ENCODE results near the gene PLCL2.

PLCL2 gene

DNA sequence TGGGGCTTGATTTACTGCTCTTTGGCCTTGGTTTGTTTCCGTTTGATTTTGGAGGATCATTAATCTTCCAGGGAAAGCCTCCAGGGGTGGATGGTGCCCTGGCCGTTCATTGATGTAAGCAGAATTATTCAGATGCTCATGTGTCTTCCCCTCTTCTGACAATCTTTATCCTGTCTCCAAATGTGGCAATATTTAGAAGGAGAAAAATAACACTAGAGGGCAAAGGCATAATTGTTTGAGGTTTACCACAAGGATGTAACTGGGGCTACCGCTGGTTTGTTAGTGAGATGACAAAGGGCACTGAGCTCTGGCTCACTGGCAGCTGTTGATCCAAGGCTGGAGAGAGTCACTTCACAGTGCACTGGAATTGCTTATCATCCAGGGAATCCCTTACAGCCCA, 18.2 kb upstream of the PLCL2 start:
- DNase-seq: peak; percentile 24

DNA sequence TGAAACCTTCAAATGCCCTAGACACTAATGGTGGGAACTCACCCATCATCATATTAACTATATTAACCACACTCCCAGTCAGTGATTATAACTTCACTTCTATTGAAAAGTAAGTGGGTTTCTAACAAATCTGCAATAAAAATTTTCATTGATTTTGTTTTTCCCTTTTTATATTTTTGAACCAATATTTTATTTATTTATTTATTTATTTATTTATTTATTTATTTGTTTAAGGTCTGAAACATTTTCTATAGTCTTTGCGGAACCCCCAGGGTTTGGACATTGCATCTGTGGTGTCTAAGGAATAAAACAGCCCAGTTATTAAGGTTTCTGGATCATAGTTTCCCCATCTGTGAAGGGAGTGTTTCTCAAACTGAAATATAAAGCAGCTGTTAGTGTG, 16.2 kb upstream of the PLCL2 start:
- DNase-seq: no peak

DNA sequence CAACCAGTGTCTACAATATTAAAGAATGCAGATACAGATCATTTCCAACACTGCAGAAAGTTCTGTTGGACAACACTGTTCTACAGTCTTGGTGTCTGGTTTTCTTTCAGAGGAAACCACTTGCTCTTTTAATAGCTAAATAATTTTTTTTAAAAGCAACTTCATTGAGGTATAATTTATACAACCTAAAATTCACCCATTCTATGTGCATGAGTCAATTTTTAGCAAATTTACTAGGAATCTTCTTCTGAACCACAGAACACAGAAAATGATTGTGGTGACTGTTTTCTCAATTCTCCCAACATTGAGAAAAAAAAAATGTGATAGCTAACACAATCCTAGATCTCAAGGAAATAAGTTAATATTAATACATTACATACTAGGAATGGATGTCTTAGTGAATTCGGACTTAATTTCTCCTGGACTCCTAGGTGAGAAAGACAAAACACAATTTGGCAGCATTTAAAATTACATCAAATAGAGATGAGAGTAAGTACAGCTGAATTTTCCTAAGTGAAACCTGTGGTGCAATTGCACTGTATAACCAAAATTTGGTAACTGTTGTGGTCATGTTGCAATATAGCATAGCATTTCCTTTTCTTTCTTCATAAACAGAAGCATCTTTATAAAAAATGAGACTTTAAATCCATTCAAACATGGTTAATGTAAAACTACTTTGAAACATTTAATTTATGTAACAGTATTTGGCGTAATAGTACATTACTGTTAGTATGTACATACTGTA, 15.3 kb upstream of the PLCL2 start:
- DNase-seq: no peak

DNA sequence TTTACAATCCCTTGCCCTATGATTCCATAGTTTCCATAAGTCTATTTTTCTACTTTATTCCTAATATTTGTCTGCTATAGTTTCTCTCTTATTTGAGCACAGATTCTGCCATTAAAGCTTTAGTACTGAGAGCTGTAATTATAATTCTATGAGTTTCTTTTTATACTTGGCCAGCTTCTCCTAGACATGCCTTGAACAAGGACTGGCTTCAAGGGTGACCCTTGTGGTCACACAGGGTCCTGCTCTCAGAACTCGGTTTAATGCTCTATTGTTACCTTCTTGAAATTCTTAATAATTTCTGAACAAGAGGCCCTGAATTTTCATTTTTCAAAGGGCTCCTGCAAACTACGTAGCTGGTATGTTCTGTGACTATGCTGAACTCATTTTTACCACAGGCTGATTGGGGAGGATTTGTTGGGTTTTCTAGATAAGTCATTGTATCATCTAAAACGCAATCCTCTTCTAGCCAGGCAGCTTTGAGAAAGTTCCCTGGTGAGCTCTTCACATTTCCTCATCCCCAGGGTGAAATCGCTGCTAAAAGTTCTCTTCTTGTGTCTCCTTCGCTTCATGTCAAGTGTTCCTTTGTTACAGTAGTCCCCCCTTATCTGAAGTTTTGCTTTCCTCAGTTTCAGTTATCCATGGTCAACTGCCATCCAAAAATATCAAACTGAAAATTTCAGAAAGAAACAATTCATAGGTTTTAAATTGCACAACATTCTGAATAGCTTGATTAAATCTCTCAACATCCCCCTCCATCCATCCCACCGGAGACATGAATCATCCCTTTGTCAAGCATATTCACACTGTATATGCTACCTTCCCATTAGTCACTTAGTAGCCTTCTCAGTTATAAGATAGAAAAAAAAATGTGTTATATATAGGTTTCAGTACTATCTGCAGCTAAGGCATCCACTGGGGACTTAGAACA, 12.6 kb upstream of the PLCL2 start:
- DNase-seq: peak; percentile 35

DNA sequence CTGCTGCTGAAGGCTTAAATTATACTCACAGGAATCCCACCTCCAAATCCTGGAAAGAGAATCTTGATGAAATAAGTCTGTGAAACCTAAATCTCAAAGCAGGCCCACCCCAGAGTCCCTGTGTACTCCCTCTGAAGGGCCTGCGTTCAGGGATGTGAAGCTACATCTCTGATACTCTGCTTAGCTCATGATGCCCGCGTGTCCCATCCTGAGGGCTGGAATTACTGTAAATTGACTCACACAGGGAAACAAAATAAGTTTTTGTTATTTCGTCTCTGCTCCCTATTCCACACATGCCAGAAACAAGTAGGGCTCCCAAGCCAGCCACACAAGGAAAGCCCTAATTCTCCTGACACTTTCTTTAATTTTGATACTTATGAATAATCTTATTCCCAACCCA, 10.9 kb upstream of the PLCL2 start:
- DNase-seq: no peak

DNA sequence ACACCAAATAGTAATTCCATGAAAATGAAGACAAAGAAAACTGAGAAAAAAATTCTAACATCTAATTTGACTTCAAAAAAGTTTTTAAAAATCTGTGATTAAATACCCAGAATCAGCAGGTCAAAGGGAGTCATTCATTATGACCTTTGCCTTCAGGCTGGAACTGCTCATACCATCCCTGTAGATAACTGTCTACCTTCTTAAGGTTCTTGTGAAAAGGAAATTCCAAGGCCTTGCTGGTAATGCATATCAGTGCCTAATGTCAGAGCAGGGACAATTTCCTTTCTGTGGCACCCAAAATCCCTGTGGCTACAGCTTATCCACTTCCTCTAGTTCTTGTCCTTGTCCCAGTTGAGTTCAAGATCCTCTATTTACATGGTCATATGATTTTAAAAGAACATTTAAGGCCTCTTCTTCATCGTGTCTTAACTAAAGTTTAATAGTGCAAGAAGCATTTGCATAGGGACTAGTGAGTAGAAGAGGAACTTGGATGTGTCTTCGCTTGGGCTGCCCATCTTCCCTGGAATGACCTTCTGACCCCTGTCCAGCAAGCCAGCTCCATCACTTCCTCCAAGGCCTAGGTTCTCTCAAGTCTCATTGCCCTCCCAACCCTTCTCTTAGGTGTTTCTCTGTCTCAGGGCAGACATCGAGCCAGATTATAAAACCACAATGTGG, 8.7 kb upstream of the PLCL2 start:
- DNase-seq: no peak

DNA sequence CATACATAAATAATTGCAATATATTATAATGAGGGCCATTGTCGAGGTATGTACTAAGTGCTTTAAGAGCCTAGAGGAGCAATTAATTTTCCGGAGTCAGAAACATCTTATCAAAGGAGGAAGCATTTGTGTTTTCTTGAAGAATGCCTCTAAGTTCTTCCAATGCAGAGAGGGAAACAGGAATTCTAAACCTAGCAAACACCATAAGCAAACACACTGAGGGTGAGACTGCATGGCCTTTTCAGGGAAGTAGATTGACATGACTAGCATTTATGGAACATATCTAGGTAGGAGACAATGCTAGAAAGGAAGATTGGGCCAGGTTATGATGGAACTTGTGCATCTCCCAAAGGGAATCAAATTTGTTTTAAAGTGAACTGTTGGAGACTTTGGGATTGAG, 7.2 kb upstream of the PLCL2 start:
- no peak for DNase-seq

DNA sequence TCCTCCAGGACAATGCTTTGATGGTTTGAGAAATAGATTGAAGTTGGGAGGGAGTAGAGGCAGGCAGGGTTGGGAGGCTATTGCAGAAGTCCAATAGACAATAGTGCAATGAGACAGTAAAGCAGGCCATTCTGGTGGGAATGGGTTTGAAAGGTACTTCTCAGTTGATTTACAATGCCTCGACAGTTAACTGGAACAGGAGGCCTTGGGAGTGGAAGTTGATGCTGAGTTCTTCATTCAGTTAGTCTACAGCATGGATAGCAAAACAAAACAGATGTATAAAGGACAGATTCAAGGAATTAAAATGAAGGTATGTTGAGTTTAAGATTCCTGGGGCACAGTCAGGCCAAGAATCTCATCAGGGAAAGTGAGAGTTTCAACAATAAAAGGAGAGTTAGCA, 6.8 kb upstream of the PLCL2 start:
- DNase-seq: no peak

DNA sequence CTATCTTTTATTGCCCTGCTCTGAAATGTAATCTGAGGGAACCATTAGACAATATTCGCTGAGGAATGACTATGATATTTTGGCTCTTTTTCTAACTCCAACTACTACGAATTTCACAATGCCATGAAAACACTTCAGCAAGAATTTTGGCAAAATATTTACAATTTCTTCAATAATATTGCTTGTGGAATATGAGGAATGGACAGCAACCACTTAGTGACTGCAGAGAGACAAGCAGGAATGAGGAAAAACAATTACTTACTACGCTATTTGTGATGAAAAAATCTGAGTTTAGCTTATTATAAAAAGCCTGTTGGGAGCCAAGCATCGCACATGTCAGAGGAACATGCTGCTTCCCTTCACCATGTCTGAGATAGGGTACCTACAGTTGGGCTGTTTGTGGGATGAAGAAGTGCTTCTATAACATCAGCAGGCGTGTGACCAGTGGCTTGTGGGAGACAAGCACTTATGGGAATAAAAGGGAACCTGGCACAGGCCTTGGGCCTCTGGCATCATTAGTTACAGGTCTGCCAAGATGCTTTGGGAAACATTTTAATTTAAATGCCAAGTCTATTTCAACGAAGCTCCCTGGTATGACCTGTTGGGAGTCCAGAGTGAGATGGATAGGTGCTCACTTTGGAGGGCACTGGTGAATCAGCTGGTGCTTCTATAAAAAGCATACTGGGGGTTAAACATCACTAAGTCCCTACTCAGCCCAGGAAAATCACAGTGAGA, 2.7 kb upstream of the PLCL2 start:
- DNase-seq: no peak

DNA sequence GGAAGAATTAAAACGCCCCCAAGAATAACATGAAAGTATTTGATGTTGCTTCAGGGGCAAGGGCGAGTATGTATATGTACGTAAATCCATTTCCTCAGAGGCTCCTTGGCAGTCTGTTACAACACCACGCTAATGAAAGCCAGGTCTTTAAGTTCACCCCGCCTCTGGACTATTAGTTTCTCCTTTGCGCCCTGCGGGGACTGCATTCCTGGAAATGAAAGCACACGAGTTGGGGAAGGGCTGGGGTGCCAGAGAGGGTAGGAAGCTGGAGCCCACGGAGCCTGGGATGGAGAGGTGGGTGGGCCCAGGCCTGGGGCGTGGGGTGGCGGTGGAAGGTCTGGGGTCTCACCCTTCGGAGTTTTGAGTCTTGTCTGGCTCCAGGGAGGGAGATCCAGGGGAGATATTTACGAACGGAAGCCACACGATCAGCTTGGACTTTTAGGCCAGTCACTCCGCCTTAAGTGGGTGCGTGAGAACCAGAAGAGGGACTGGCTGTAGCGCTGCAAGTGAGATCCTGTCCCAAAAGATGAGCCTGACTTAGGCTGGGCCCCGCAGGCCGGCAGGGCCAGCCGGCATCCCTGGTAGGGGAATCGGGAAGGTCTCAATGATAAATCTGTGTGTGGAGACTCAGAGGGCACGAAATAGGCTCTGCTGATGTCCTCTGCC, 1.6 kb upstream of the PLCL2 start:
- DNase-seq: no peak

DNA sequence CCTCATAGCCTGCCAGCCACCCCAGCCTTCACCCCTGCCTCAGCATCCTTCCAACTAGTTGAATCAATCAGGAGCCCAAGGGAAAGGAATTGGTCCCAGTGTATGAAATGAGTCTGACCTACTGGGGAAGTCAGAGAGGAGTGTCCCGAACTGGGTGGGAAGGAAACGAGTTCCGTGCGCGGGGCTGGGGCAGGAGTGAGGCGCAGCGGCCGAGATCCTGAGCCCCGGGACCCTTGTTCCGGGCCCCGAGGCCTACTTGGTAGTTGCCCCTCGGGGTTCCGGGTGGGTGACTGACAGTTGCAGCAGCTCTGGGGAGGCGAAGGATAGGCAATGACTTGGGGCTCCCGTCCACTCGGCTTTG, 1.1 kb upstream of the PLCL2 start:
- no peak for DNase-seq

DNA sequence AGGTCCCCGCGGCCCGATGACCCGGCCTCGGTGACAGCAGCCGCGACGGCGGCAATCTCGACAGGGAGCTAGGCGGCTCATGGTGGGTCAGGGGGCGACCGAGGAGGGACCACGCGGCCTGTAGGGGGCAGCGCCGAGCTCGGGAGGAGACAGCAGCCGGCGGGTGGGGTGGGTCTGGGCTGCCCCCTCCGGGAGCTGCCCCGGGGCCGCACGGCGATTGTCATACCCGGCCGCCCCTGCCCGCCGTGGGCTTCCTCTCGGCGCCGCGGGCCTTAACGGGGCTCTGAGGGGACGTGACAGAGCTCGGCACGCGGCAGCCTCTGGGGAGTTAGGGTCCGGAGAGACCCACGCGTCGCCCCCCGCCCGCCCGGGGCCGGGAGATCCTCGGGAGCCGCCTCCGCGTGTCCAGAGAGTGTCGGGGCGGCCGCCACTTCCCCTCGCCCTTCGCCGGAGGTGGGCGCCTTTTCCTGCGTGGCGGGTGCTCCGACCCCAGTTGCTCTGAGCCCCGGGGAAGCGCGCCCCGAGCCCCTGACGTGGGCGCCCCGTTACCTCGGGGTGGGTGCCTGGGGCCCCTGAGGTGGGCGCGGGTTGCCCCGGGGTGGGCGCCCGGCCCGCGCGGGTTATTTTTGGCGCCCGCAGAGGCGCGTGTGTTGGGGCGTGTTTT, 539 bp upstream of the PLCL2 start:
- peak; percentile 50 for DNase-seq

DNA sequence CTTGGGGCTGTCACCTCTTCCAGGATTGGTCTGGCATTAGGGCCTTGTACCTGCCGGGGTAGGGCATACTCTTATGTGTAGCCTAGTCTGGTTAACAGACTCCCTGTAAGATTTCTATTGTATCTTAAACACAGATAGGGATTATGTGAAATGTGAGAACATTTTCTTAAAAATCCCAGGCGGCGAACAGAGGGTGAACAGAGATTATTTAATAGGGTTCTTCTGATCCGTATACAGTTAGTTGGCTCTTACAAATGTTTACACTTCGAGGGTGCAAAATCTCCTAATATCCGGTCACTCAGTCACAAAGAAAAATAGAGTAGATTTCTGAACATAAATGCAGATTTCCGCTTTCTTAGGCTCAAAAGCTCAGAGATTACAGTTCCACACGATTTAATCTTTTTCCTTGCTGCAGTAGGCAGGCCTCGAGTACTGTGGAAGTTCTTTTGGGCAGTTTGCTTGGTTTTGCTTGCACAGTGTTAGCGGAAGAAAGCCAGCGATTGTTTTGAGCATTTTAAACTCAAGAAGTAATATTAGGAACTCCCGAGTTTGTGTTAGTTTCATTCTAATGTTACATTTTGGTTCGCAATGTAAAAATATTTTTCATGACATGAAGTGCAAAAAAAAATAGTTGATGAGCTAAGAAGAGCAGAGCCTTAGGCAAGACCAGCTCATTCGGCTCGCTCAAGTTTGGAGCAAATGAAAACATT, 993 bp downstream of the PLCL2 start:
- peak; percentile 52 for DNase-seq

DNA sequence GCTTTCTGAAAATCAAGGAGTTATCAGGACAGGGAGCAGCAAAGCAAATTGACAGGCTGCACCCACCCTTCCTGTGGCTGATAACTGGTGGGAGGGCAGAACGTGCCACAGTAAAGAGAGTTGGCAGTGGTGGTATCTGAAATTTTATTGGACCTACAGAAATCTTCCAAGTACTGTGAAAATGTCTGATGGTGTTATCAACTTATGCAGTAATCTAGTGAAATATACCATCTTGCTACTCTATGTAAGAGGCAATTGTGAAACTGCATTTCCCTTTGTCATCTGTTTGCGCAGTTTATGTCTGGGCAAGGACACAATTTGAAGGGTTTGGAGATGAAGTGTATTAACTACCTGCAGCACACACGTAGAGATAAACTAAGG, 1.5 kb downstream of the PLCL2 start:
- DNase-seq: peak; percentile 66

DNA sequence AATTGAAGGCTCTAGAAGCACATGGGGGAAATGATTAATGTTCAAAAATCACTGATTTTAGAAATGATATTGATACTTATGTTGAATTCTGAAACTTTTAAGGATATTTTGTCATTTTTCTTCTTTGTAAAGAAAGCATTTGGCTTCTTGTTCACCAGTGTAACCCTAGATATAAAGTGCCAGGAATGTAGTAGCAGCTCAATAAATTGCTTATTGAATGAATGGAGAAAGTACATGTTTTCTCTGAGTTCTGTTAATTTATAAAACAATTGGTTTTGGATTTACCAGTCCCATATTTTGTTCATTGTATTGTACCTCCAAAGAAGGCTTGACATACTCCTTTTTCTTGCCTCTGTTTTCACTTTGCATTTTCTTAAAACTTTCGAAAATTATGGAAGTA, 2.4 kb downstream of the PLCL2 start:
- DNase-seq: no peak

DNA sequence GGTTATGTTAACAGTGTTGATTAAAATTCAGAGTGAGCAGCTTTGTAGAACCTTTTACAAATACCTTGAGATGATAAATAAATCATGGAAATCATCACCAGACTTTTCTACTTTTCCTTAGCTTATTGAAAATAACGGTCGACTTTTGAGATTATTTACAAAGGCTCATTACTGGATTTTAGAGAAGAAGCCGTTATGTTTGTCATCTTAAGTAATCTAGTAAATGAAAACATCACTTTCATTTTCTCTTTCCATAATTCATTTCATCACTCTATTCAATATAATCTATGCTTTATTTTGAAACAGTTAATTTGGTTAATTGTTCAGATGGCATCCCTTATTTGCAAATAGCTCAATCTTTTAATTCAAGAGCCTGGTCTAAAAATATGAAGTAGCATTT, 3.6 kb downstream of the PLCL2 start:
- peak; percentile 46 for DNase-seq

DNA sequence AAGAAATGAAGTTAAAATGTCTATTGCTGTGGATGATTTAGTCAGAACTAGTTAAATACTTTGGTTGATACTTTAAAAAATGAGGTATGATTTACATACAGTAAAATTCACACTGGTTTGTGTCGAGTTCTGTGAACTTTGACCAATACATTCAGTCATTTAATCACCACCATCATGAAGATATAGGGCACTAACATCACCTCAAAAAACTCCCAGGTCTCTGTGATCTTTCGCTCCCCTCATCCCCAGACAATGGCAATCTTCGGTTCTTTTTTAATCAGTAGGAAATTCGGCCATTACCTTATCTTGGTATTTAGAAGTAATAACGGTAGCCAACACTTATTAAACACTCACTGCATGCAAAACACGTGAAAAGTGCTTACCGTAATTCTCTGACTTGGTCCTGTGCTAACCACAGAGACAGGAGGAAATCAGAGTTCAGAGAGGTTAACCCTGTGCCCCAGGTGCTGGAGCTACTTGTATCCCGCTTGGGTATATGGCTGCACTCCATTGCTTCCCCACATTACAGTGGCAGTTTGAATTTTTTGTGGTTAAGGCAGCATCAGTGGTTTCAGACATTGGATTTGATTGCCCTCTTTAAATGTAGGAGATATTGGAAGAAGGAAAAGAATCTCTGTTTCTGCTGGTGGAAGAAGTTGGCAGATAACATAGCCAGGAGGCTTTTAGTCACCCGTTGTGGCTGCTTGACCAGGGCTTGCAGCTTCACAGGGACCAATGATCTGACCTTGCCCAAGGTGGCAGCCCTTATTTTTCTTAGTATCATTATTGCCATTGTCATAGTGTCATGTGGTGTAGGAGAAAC, 4.2 kb downstream of the PLCL2 start:
- no peak for DNase-seq

DNA sequence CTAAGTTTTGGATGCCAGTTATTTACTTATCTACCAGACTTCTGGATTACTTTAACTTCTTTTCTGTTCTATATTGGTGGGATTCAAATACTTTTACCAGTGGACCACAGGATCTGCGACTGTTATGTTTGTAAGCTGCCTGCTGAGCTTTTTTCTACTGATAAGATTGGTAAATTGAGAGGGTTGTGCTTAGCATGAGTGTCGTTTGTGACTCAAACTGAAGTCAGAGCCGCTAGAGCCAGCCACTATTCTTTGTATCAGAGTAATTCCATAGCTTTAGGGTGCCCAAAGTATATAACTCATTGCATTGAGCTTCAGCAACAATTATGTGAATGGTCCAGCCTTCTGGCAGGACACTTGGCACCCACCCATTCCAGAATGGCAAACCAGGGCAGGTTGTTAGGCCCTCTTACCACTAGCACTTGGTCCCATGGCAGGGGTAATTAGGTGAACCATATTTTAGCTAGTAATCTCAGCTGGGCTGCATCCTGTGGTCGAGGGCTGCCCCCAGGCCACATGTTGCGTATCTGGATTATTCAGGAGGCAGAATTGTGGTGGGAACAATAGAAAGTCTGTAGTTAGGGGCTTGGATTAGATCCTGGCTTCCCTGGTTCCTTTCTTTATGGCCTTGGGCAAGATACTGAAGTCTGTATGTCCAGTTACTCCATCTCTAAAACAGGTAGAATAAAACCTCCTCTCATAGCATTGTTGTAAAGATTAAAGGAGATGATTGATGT, 6.0 kb downstream of the PLCL2 start:
- peak; percentile 17 for DNase-seq

DNA sequence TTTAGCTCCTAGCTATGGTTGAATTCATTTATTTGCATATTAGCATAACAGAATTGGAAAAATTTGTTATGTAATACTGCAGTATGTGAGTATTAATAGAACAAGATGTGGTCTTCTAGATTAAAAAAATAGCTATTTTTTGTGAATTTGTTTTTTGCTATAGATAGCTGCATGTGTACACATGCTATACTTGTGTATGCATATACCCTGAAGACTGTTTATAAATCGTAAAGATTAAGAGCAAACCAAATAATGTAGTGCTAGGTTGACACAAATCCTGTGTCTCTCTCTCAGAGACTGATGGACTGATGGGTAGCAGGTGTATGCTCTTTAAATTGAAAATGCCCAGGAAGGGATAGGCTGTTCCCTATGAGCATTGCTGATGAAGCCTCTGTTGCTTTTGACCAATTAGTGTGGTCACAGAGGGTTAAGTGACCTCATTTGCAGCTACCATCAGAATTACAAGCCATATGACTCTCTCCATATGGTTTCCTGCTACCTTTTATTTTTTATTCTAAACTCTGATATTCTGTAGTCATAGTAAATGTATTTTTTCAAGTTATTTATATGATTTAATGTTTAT, 9.0 kb downstream of the PLCL2 start:
- DNase-seq: no peak
